Measurements from ENCODE around the gene SMARCC1. TPM values are rescaled to one million over a fixed set of nuclear protein-coding genes. Genes with fewer than 3 reads are reported as not detected.

Gene SMARCC1
- total RNA-seq, 2 donors from 2014 or later = 49.9 to 58.7 TPM

DNA sequence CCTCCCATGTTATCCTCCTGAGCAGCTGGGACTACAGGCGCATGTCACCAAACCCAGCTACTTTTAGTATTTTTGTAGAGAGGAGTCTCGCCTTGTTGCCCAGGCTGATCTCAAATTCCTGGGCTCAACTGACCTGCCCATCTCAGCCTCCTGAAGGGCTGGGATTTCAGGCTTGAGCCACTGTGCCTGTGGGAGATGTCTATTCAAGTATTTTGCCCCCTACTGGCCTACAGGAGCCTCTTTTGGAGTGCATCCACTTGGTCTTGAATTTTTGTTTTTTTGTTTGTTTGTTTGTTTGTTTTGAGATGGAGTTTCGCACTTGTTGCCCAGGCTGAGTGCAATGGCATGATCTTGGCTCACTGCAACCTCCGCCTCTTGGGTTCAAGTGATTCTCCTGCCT is 18.0 kb upstream of the SMARCC1 start:
- Histone ChIP-seq H3K36me3 (no peaks in the 10 kb centered on the region), H3K4me1 (replicated peaks) (no peaks in the 10 kb centered on the region), H3K4me3 (no peak overlapping the region), H3K27ac (no peak overlapping the region), H3K9me3 (no peaks in the 10 kb centered on the region), H3K27me3 (replicated peaks; ENCODE audit: insufficient read depth) (no peaks in the 10 kb centered on the region)
- DNase-seq (ENCODE audit: low spot score) = no peak
- intact Hi-C loops (cut with DNase I) = no loop called here
- 90% methylated on average over 4 of the region's 4 CpGs for WGBS
- TF ChIP-seq POLR2AphosphoS5 (IDR thresholded peaks at IDR 0.05) (no peak), POLR2A (IDR thresholded peaks at IDR 0.05) (no peak)
- TF ChIP-seq, protein P1, sequence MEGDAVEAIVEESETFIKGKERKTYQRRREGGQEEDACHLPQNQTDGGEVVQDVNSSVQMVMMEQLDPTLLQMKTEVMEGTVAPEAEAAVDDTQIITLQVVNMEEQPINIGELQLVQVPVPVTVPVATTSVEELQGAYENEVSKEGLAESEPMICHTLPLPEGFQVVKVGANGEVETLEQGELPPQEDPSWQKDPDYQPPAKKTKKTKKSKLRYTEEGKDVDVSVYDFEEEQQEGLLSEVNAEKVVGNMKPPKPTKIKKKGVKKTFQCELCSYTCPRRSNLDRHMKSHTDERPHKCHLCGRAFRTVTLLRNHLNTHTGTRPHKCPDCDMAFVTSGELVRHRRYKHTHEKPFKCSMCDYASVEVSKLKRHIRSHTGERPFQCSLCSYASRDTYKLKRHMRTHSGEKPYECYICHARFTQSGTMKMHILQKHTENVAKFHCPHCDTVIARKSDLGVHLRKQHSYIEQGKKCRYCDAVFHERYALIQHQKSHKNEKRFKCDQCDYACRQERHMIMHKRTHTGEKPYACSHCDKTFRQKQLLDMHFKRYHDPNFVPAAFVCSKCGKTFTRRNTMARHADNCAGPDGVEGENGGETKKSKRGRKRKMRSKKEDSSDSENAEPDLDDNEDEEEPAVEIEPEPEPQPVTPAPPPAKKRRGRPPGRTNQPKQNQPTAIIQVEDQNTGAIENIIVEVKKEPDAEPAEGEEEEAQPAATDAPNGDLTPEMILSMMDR (IDR thresholded peaks at IDR 0.05) = no peak

DNA sequence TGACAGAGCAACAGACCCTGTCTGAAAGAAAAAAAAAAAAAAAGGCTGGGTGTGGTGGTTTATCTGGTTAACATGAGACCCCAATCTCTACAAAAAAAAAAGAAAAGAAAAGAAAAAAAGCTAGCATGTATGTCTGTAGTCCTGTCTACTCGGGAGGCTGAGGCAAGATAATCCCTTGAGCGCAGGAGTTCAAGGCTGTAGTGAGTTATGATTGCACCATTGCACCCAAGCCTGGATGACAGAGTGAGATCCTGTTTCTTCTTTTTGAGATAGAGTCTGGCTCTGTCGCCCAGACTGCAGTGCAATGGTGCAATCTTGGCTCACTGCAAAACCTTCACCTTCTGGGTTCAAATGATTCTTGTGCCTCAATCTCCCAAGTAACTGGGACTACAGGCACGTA is 12.9 kb upstream of the SMARCC1 start:
- H3K27me3 ChIP-seq (replicated peaks; ENCODE audit: insufficient read depth) = no peaks in the 10 kb centered on the region
- no peak for DNase-seq (ENCODE audit: low spot score)
- intact Hi-C loops (cut with DNase I) = no loop called here
- H3K4me3 ChIP-seq = no peak overlapping the region
- H3K36me3 ChIP-seq = no peaks in the 10 kb centered on the region
- no peaks in the 10 kb centered on the region for H3K9me3 ChIP-seq
- H3K27ac ChIP-seq = no peak overlapping the region
- TF ChIP-seq, protein P1 (IDR thresholded peaks at IDR 0.05) = no peak
- TF ChIP-seq POLR2A (IDR thresholded peaks at IDR 0.05) = no peak
- TF ChIP-seq POLR2AphosphoS5 (IDR thresholded peaks at IDR 0.05) = no peak
- H3K4me1 ChIP-seq (replicated peaks) = no peaks in the 10 kb centered on the region
- WGBS = 87% methylated on average over 4 of the region's 4 CpGs

- Histone ChIP-seq H3K36me3 (no peaks in the 10 kb centered on the region), H3K4me3 (no peak overlapping the region), H3K4me1 (replicated peaks) (no peaks in the 10 kb centered on the region), H3K9me3 (no peaks in the 10 kb centered on the region), H3K27ac (no peak overlapping the region), H3K27me3 (replicated peaks; ENCODE audit: insufficient read depth) (no peaks in the 10 kb centered on the region)
- TF ChIP-seq POLR2A (IDR thresholded peaks at IDR 0.05) (no peak), POLR2AphosphoS5 (IDR thresholded peaks at IDR 0.05) (no peak)
- TF ChIP-seq, protein P1 (IDR thresholded peaks at IDR 0.05) = no peak
- DNase-seq (ENCODE audit: low spot score) = no peak
- WGBS = 96% methylated on average over 2 of the region's 2 CpGs
- intact Hi-C loops (cut with DNase I) = no loop called here
These were observed 11.0 kb upstream of the SMARCC1 start for GRCh38 chr3:47792699-47793098.

DNA sequence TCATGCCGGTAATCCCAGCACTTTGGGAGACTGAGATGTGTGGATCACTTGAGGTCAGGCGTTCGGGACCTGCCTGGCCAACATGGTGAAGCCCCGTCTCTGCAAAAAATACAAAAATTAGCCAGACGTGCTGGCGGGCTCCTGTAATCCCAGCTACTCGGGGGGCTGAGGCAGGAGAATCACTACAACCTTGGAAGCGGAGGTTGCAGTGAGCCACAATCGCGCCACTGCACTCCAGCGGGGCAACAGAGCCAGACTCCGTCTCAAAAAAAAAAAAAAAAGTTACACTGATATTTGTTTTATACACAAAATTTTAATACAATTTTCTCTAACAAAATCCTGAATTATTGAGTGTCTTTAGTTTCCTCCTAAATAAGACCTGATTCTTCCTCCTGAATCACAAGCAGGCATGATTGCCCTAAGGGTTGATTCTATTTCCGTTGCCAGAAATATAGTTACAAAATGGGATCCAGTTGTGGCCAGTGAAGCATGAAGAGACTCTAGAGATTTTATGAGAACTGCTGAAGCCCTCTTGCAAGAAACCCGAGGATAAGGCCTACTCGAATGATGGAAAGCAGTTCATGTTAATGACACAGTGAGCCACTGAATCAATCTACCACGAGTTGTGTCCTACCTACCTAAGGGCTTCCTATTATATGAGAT is 9.6 kb upstream of the SMARCC1 start:
- TF ChIP-seq POLR2AphosphoS5 (IDR thresholded peaks at IDR 0.05) (no peak), POLR2A (IDR thresholded peaks at IDR 0.05) (no peak)
- TF ChIP-seq, protein P1 (IDR thresholded peaks at IDR 0.05) = no peak
- Histone ChIP-seq H3K4me3 (no peak overlapping the region), H3K36me3 (no peaks in the 10 kb centered on the region), H3K9me3 (no peaks in the 10 kb centered on the region), H3K4me1 (replicated peaks) (no peaks in the 10 kb centered on the region), H3K27ac (no peak overlapping the region), H3K27me3 (replicated peaks; ENCODE audit: insufficient read depth) (no peaks in the 10 kb centered on the region)
- WGBS = 89% methylated on average over 16 of the region's 16 CpGs
- no peak for DNase-seq (ENCODE audit: low spot score)
- intact Hi-C loops (cut with DNase I) = no loop called here

DNA sequence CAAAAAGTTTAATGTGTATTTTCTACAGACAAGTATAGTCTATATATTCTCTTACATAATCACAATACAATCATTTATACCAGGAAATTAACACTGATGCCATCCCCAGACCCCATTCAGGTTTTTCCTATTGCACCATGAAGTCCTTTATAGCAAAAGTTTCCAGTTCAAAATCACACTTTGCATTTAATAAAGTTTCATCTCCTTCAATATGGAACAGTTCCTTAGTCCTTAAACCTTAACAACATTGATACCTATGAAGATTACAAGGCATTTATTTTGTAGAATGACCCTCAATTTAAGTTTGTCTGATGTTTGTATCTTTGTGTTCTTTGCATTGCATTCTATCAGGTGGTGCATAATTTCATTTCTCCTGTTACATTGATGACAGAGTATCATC is 2.0 kb upstream of the SMARCC1 start:
- Histone ChIP-seq H3K4me1 (replicated peaks) (no peaks in the 10 kb centered on the region), H3K9me3 (no peaks in the 10 kb centered on the region), H3K4me3 (no peak overlapping the region), H3K27me3 (replicated peaks; ENCODE audit: insufficient read depth) (no peaks in the 10 kb centered on the region), H3K36me3 (no peaks in the 10 kb centered on the region), H3K27ac (no peak overlapping the region)
- TF ChIP-seq POLR2A (IDR thresholded peaks at IDR 0.05) (no peak), POLR2AphosphoS5 (IDR thresholded peaks at IDR 0.05) (no peak)
- TF ChIP-seq, protein P1 (IDR thresholded peaks at IDR 0.05) = no peak
- intact Hi-C loops (cut with DNase I) = loop anchor here (10.0 kb wide), 1 partner anchor 369 kb away; no protein-coding TSS in a partner anchor
- DNase-seq (ENCODE audit: low spot score) = no peak
